Measurements from ENCODE around the gene ZNF804A. TPM values are rescaled to one million over a fixed set of nuclear protein-coding genes. Genes with fewer than 3 reads are reported as not detected.
"Not testable (repeated sequence)": the region's sequence is repeated elsewhere in the genome, so short reads cannot be mapped to it uniquely, and the experiment has no call there.

Gene ZNF804A
- total RNA-seq, 3 donors from 2014 or later = under 0.01 to 0.29 (median 0.16) TPM

GRCh38 chr2:184860744-184861143, 262.4 kb downstream of the ZNF804A start:
- intact Hi-C loops (cut with DNase I; ENCODE audit: low total_unique reads) = no loop called here

DNA sequence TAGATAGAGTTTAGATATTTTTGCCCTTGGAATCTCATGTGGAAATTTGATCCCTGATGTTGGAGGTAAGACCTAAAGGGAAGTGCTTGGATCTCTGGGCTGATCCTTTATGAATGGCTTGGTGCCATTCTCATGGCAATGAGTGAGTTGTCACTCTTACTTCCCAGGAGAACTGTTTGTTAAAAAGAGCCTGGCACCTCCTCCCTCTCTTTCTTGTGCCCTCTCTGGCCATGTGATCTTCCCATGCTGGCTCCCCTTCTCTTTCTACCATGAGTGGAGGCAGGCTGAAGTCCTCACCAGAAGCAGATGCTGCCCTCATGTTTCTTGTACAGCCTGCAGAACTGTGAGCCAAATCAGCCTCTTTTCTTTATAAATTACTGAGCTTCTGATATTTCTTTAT, 276.9 kb downstream of the ZNF804A start:
- H3K4me1 ChIP-seq = no peaks in the 10 kb centered on the region
- no peaks in the 10 kb centered on the region for H3K27me3 ChIP-seq
- no peaks in the 10 kb centered on the region for H3K36me3 ChIP-seq
- TF ChIP-seq, protein P1, sequence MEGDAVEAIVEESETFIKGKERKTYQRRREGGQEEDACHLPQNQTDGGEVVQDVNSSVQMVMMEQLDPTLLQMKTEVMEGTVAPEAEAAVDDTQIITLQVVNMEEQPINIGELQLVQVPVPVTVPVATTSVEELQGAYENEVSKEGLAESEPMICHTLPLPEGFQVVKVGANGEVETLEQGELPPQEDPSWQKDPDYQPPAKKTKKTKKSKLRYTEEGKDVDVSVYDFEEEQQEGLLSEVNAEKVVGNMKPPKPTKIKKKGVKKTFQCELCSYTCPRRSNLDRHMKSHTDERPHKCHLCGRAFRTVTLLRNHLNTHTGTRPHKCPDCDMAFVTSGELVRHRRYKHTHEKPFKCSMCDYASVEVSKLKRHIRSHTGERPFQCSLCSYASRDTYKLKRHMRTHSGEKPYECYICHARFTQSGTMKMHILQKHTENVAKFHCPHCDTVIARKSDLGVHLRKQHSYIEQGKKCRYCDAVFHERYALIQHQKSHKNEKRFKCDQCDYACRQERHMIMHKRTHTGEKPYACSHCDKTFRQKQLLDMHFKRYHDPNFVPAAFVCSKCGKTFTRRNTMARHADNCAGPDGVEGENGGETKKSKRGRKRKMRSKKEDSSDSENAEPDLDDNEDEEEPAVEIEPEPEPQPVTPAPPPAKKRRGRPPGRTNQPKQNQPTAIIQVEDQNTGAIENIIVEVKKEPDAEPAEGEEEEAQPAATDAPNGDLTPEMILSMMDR (IDR thresholded peaks at IDR 0.05) = no peak
- TF ChIP-seq POLR2AphosphoS5 (IDR thresholded peaks at IDR 0.05) (no peak), POLR2A (IDR thresholded peaks at IDR 0.05) (no peak)
- H3K9me3 ChIP-seq = no peaks in the 10 kb centered on the region
- DNase-seq (ENCODE audit: low spot score in 2 of 2) = no peak
- no peak overlapping the region for H3K27ac ChIP-seq
- intact Hi-C loops (cut with DNase I; ENCODE audit: low total_unique reads) = no loop called here
- H3K4me3 ChIP-seq = no peak overlapping the region

More at GRCh38 chr2:184860744-184861143, 262.4 kb downstream of the ZNF804A start:
- H3K4me1 ChIP-seq = no peaks in the 10 kb centered on the region
- no peaks in the 10 kb centered on the region for H3K27me3 ChIP-seq
- no peak for DNase-seq (ENCODE audit: low spot score in 2 of 2)
- H3K4me3 ChIP-seq = no peak overlapping the region
- no peak overlapping the region for H3K27ac ChIP-seq
- TF ChIP-seq POLR2AphosphoS5 (IDR thresholded peaks at IDR 0.05) = no peak
- no peak for TF ChIP-seq POLR2A (IDR thresholded peaks at IDR 0.05)
- TF ChIP-seq, protein P1 (IDR thresholded peaks at IDR 0.05) = no peak
- H3K36me3 ChIP-seq = no peaks in the 10 kb centered on the region
- peaks cover 12 to 16% of the 10 kb centered on the region in 2 donors for H3K9me3 ChIP-seq

- Histone ChIP-seq H3K27ac (no peak overlapping the region), H3K27me3 (no peaks in the 10 kb centered on the region), H3K36me3 (no peaks in the 10 kb centered on the region), H3K9me3 (no peaks in the 10 kb centered on the region), H3K4me1 (no peaks in the 10 kb centered on the region), H3K4me3 (no peak overlapping the region)
- intact Hi-C loops (cut with DNase I; ENCODE audit: low total_unique reads) = no loop called here
- TF ChIP-seq POLR2AphosphoS5 (IDR thresholded peaks at IDR 0.05) = no peak
- TF ChIP-seq POLR2A (IDR thresholded peaks at IDR 0.05) = no peak
- TF ChIP-seq, protein P1 (IDR thresholded peaks at IDR 0.05) = no peak
- DNase-seq (ENCODE audit: low spot score in 2 of 2) = no peak
Measured at GRCh38 chr2:184875911-184876310, 277.6 kb downstream of the ZNF804A start.

DNA sequence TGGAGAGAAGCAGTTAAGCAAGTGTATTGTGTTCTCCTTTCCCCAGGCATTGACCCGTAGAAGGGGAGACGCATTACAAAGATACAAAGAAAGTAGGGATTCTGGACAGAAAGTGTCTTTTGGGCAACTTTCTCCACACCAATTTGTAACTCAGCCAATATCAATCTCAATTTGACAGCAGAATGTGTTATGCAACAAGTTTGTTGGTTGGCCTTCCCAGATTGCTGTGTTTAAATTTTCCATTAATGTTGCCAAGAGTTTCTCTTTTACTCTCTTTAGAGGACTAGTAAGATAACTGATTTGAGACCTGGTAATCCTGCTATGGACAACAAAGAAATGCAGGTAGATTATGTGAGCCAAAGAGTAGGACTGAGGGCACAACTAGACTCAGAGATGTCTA, 279.6 kb downstream of the ZNF804A start:
- no peaks in the 10 kb centered on the region for H3K27me3 ChIP-seq
- H3K4me1 ChIP-seq = no peaks in the 10 kb centered on the region
- no peak overlapping the region for H3K27ac ChIP-seq
- no peaks in the 10 kb centered on the region for H3K36me3 ChIP-seq
- no peak for DNase-seq (ENCODE audit: low spot score in 2 of 2)
- TF ChIP-seq POLR2AphosphoS5 (IDR thresholded peaks at IDR 0.05) = no peak
- no peak for TF ChIP-seq POLR2A (IDR thresholded peaks at IDR 0.05)
- TF ChIP-seq, protein P1 (IDR thresholded peaks at IDR 0.05) = no peak
- intact Hi-C loops (cut with DNase I; ENCODE audit: low total_unique reads) = no loop called here
- H3K9me3 ChIP-seq = no peaks in the 10 kb centered on the region
- no peak overlapping the region for H3K4me3 ChIP-seq

DNA sequence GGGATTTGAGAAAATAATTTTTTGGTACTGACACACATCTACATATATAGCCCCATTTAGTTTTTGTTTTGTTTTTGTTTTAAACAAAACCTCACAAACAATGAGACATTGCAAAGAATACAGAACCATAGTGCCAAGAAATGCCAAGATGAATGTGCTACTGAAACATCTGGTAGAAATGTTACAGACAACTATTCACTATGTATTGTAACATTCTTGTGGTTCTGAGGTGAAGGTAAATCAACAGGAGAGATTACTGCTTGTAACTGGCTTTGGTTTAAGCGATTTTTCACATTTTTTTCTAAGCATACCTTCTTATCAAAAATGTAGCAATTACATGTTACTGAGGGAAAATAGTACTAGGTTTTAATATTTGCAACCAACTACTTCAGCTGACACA, 281.3 kb downstream of the ZNF804A start:
- no peak overlapping the region for H3K27ac ChIP-seq
- no peak overlapping the region for H3K4me3 ChIP-seq
- intact Hi-C loops (cut with DNase I; ENCODE audit: low total_unique reads) = no loop called here
- no peaks in the 10 kb centered on the region for H3K9me3 ChIP-seq
- no peaks in the 10 kb centered on the region for H3K4me1 ChIP-seq
- no peaks in the 10 kb centered on the region for H3K27me3 ChIP-seq
- TF ChIP-seq POLR2A (IDR thresholded peaks at IDR 0.05) (no peak), POLR2AphosphoS5 (IDR thresholded peaks at IDR 0.05) (no peak)
- TF ChIP-seq, protein P1 (IDR thresholded peaks at IDR 0.05) = no peak
- no peak for DNase-seq (ENCODE audit: low spot score in 2 of 2)
- no peaks in the 10 kb centered on the region for H3K36me3 ChIP-seq

- H3K4me3 ChIP-seq; H3K27me3 ChIP-seq; H3K36me3 ChIP-seq; H3K9me3 ChIP-seq; H3K27ac ChIP-seq; intact Hi-C loops (cut with DNase I; ENCODE audit: low total_unique reads); H3K4me1 ChIP-seq; DNase-seq (ENCODE audit: low spot score in 2 of 2): not testable (repeated sequence)
Measured at GRCh38 chr2:184886585-184886984, 288.3 kb downstream of the ZNF804A start.
